Lower lobe of right lung (tissue), 2 donors: ENCODE data around the gene KCNQ1. TPM values are rescaled to one million over a fixed set of nuclear protein-coding genes. Genes with fewer than 3 reads are reported as not detected.

Experiments
- ATAC-seq, 2 donors: fragments of 200-7000 bp; cut with Tn5 transposase; one replicate each; pipeline ENCODE4 v1.9.1; 2020 to 2022; ENCODE audit warnings: mild to moderate bottlenecking in 2 of 2, moderate library complexity in 2 of 2
- DNase-seq: peaks from one replicate; pipeline ENCODE4 v3.0.0-alpha.2; 2020
- H3K27ac ChIP-seq: fragments of 200-600 bp; one replicate; pipeline ENCODE4 v1.8.0; 2022
- H3K27me3 ChIP-seq: fragments of 200-600 bp; one replicate; pipeline ENCODE4 v1.8.0; 2022; ENCODE audit warnings: low read depth
- H3K36me3 ChIP-seq: fragments of 200-600 bp; one replicate; pipeline ENCODE4 v1.8.0; 2022; ENCODE audit warnings: mild to moderate bottlenecking
- H3K4me1 ChIP-seq: fragments of 200-600 bp; one replicate; pipeline ENCODE4 v1.8.0; 2022
- H3K4me3 ChIP-seq: fragments of 200-600 bp; one replicate; pipeline ENCODE4 v1.8.0; 2022; ENCODE audit warnings: mild to moderate bottlenecking
- H3K9me3 ChIP-seq: fragments of 200-600 bp; one replicate; pipeline ENCODE4 v1.8.0; 2022
- CTCF ChIP-seq: fragments of 200-600 bp; IDR thresholded peaks from one replicate; pipeline ENCODE4 v1.8.0; 2022; ENCODE audit warnings: antibody characterized with exemption, mild to moderate bottlenecking
- intact Hi-C: fragments of 100-400 bp; cut with DNase I; formaldehyde crosslinking; loops from one replicate; pipeline ENCODE4 v1.11.0; 2022
- total RNA-seq: library from RNA; stranded (reverse); fragmentation: NEBNext Ultra II Directional; extraction: Animal tissue kit (Norgen Biotek cat#: 25700); gene quantifications from one replicate; pipeline ENCODE4 v1.2.1, GENCODE V29; 2021
- donor health status: DM: no; HTN: yes; CAD: no; lungs with severe emphysema.

Gene KCNQ1
- total RNA-seq, 1 donor from 2014 or later = 51.0 TPM

GRCh38 chr11:2711161-2711560 is 266.4 kb downstream of the KCNQ1 start:
- no peaks in the 10 kb centered on the region for H3K9me3 ChIP-seq
- H3K27me3 ChIP-seq = no peaks in the 10 kb centered on the region
- H3K36me3 ChIP-seq = no peaks in the 10 kb centered on the region
- ATAC-seq = no peak
- no peaks in the 10 kb centered on the region for H3K4me1 ChIP-seq
- no peak for DNase-seq
- no peak overlapping the region for H3K27ac ChIP-seq
- no peak overlapping the region for H3K4me3 ChIP-seq
- intact Hi-C loops = no loop called here
- no peak for TF ChIP-seq CTCF

- Histone ChIP-seq H3K4me1 (no peaks in the 10 kb centered on the region), H3K9me3 (no peaks in the 10 kb centered on the region), H3K27ac (no peak overlapping the region), H3K27me3 (no peaks in the 10 kb centered on the region), H3K36me3 (no peaks in the 10 kb centered on the region), H3K4me3 (no peak overlapping the region)
- ATAC-seq (no peak), DNase-seq (no peak)
- intact Hi-C loops = no loop called here
- TF ChIP-seq CTCF = no peak
Observed at GRCh38 chr11:2713094-2713493, 268.3 kb downstream of the KCNQ1 start.

GRCh38 chr11:2713661-2714462 is 269.1 kb downstream of the KCNQ1 start:
- Histone ChIP-seq H3K4me1 (no peaks in the 10 kb centered on the region), H3K36me3 (no peaks in the 10 kb centered on the region), H3K27me3 (no peaks in the 10 kb centered on the region), H3K4me3 (no peak overlapping the region), H3K9me3 (no peaks in the 10 kb centered on the region), H3K27ac (no peak overlapping the region)
- ATAC-seq (no peak), DNase-seq (no peak)
- intact Hi-C loops = no loop called here
- TF ChIP-seq CTCF = no peak

GRCh38 chr11:2714463-2714800 is 269.6 kb downstream of the KCNQ1 start:
- no peaks in the 10 kb centered on the region for H3K36me3 ChIP-seq
- H3K27me3 ChIP-seq = no peaks in the 10 kb centered on the region
- H3K4me1 ChIP-seq = no peaks in the 10 kb centered on the region
- H3K9me3 ChIP-seq = no peaks in the 10 kb centered on the region
- TF ChIP-seq CTCF = no peak
- intact Hi-C loops = no loop called here
- H3K27ac ChIP-seq = no peak overlapping the region
- no peak for DNase-seq
- ATAC-seq = no peak
- H3K4me3 ChIP-seq = no peak overlapping the region

- intact Hi-C loops = no loop called here
- no peaks in the 10 kb centered on the region for H3K36me3 ChIP-seq
- DNase-seq (no peak), ATAC-seq (no peak)
- no peak for TF ChIP-seq CTCF
- H3K9me3 ChIP-seq = no peaks in the 10 kb centered on the region
- no peaks in the 10 kb centered on the region for H3K4me1 ChIP-seq
- H3K4me3 ChIP-seq = no peak overlapping the region
- no peak overlapping the region for H3K27ac ChIP-seq
- H3K27me3 ChIP-seq = no peaks in the 10 kb centered on the region
Observed at GRCh38 chr11:2714871-2715270, 270.1 kb downstream of the KCNQ1 start.
